Stimulated activated CD8-positive, alpha-beta memory T cell treated with anti-CD3 and anti-CD28 coated beads, Interleukin-7, amount 100 ng/mL, for 24 hours (primary cell): ENCODE data around the gene TMEM115.

Experiments
- DNase-seq: peaks from one replicate; pipeline ENCODE4 v3.0.0-alpha.2; 2020; ENCODE audit warnings: low read depth

The TMEM115 gene

DNA sequence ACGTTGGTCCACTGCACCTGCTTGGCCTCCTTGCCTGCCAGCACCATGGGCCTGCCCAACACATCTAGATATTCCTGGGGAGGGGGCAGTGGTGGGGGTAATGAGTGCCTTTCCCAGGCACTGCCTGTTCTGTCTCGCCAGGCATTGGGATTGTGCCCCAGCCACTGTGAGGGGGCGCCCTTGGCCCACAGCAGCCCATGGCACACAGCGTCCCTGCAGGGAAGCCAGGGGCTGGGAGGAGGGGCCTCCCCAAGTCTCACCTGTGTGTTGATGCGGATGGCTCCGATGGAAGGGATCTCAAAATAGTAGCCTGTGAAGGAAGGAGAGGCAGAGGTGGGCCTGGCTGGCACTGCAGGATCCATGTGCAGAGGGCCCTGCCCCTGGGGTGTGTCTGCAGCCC, 18.7 kb upstream of the TMEM115 start:
- DNase-seq: no peak

DNA sequence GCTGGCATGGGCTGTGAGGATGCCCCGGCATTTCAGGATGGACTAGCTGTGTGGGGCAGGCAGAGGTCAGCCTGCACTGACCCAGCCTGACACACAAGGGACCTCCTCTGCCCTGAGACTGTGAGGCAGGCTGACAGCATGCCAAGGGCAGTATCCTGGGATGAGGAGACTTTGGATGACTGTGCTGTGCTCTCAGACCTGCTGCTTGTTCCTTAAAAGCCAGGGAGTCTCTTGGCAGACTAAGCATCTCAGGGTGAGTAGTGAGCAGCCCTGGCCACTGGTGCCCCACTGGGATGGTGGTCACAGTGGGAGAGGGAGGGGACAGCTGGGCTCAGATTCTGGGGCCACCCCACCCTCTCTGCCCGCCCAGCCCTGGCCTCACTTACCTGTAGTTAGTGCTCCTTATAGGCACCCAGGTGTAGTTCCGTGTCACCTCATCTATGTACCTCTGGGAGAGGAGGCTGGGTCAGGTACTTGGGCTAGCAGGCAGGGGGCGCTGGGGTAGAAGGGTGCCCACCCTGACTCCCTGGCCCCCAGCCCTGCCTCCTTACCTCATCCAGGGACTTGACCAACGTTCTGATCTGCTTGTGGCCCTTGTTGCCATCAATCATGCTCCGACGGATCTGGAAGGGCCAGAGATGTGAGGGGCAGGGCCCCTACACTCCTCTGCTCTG, 16.1 kb upstream of the TMEM115 start:
- no peak for DNase-seq

DNA sequence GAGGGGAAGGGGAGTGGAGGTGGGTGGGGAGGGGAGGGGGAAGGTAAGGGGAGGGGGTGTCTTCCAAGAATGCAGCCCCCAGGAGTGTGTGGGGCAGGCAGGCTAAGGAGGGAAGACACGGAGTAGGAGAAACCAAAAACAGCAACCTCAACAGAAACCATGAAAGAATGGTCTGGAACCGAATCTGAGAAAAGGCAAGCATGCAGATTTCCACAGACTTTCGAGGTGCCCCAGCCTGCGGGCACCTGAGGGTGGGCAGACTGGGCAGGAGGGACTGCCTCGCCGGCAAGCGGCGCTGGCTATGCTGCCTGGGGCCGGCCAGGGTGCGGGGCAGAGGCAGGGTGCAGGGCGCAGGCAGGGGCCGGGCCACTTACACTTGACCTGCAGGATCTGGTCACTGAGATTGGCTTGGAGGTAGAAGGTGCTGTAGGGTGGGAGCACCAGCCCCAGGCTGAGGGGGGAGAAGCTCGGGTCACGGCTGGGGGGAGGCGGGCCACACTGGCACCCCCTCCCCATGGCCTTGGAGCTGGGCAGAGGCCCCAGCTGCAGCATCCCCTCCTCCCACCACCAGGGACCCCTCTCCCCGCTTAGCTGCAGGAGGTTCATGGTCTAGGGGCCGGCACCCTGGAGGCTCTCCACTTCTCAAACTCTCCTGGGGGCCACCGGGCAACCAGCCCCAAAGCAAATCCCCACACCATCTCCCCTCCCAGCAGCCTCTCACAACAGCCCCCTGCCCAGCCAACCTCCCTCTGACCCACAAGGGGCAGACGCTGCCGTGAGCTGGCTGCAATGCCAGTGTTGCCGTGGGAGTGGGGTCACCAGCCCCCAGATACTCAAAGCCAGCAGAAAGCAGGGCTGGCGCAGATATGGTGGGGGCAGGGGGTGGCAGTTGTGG, 15.3 kb upstream of the TMEM115 start:
- DNase-seq: no peak

DNA sequence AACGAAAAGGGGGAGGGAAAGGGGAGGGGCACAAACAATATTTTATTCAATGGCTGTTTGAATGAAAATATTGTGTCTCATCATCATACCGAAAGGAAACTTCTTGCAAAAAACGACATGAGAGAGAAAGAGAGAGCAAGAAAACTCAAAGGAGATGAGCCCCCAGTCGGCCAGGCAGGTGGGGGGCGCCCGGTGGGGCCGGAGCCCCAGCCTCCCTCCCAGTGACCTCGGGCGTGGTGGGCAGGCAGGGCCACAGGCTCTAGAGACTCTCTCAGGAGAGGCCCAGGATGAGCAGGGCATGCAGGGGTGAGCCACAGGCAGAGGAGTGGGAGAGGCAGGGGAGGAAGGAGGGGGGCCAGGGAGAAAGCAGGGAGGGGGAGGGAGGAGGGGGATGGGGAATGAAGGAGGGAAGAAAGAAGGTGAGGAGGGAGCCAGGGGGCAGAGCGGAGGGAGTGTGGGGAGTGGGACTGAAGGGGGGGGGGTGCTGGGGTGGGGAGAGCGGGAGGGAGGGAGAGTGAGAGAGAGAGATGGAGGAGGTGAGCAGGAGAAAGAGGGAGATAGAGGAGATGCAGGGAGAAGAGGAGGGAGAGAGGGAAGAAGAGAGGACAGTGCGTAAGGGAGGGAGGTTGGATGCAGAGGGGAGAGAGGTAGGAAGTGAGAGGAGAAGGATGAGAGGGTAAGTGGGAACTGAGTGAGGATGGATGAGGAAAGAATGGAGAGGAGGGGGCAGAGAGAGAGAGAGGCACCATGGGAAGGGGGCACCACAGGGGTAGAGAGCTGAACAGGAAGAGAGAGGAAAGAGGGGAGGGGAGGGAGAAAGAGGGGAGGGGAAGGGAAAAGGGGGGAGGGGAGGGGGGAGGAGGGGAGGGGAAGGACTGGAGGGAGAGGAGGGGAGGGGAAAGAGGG, 14.1 kb upstream of the TMEM115 start:
- no peak for DNase-seq

DNA sequence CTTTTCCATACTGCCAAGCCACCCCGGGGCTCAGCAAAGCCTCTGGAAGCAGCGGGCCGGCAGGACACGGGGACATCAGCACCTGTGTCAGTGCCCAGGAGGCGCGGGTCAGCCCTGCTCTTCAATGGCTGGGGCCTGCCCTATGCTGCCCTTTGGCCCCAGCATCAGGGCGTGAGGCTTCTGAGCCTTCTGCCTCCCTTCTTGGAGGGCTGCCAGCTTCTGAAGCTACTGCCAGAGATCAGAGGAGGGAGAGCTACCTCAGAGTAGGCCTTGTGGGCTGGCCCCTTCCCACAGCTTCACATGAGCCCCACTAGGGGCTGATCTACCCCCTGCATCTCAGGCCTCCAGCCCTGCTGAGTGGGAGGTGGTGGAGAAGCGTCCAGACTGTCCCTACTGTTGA, 13.0 kb upstream of the TMEM115 start:
- DNase-seq: no peak

DNA sequence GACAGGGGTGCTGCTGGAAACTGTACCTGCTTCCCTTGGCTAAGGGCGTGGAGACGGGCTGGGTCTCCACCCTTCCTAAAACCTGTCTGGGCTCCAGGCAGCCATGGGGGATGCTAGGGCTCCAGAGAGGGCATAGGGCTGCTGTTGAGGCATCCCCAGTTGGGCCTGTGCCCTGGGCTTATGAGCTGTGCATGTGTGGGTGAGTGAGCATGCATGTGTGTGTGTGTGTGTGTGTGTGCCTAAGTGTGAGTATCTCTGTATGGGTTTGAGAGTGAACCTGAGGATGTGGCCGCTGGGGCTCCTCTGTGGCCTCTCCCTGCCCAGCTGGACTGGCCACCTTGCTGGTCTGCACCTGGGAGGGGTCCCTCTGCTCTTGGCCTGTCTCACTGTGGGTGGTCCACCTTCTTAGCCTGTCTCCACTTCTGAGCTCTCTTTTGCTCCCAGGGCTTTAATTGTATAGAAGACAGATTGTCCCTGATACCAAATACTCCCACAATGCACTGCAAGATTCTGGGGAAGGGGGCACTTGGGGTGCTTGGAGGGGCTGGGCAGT, 11.9 kb upstream of the TMEM115 start:
- DNase-seq: no peak

DNA sequence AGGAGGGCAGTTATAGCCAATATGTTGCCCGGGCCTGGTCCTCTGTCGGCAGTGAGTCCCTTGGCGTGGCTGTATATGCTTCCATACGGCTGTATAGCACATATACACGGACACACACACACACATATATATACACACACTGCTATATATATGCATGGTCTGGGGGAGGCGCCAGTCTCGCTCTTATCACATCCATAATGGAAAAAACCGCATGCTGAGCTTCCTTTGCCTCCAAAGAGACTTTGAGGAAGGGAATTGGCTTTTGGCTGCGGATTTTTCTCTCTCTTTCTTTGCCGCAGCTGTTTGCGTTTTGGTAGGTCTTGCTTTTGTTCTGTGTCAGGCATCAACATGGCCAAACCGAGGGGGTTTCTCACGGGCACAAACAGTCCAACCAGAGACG, 11.3 kb upstream of the TMEM115 start:
- no peak for DNase-seq

DNA sequence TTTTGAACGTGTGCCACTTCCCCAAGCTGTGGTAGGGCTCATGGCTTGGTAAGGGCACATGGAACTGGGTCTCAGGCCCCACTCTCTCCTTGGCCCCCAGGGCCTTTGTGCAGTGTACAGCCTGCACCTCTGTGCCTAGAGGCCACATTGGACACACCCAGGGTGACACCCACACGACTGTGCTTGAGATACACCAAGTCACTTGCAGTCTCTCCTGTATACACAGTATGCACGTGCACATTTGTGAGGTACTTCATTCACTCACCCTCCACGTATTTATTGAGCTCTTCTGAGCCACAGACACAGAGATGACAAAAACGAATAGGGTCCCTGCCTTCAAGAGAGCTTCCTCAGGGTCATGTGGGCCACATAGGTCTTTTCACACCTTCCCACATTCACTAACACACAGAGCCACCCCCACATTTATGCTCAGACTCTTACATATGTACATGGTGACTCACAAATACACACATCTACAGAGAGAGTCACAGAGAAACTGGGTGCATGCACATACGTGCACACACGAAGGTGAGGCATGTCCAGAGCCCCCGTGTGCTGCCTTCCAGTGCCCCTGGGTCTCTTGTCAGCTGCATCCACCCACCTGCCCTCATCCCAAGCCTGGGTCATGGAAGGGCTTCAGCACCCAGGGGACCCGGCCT, 9.8 kb upstream of the TMEM115 start:
- no peak for DNase-seq

DNA sequence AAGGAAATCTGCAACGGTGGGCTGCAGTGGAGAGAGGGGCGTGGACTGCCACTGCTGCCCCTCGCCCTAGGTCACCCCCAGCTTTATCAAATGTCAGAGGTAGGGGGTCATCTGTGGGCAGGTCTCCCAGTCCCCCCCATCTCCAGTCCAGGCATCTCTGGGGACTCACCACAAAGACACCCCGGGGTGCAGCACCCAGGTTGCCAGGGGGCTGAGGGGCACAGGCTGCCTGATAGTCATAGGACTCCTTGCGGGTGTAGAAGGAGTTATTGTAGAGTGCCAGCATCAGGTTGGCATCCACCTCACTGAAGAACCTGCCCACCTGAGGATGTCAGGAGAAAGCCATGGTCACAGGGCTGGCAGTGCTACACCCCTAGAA, 6.5 kb upstream of the TMEM115 start:
- no peak for DNase-seq

DNA sequence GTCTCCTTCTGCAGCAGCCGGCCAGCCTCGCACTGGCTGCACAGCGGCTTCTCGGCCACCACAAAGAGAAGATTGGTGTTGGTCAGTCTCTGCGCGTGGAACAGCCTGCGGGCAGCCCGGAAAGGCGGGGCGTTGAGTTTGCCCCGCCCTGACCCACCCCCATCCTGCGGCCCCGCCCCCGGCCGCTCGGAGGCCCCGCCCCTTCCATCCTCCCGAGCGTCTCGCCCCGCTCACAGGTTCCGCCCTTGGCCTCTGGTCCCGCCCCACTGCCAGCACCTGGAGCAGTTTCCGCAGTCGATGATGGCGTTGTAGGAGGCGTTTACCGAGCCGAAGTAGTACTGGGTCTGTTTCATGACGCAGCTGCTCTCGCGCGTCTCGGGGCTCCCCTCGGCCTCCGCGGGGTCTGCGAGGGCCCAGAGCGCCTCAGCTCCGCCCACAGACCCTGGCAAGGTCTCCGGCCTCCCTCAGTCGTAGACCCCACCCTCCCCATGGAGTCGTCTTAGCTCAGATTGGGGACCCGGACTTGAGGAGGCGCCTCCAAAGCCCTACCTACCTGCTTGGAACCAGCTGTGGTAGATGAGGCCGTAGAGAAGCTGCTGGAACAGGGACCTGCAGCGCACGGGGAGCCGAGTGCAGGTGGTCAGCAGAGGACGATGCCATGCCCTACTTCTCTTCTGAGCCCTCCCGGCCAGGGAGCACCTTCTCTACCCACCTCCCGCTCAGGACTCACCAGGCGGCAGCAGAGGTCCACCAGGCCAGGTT, 5.9 kb upstream of the TMEM115 start:
- peak; percentile 88 for DNase-seq

DNA sequence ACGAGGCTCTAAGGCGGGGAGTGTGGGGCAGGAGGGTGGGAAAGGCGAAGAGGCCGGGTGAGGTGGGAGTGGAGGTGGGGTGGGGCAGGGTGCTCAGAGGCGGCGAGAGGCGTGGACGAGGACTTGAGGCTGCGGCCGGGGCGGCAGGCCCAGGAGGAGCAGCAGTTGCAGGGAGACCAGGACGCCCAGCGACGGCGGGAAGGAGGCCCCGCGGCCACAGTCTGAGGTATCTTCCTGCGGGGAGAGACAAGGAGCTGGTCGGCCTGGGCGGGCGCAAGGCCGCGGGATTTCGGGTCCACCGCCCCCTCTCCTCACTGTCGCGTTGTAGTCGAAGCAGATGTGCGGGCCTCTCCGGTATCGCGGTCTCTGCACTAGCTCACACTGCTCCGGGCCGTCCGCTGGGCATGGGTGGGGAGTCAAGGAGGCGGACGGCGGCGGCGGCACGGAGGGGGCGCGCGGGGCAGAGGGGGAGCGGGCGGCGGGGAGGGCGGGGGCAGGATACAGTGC, 5.3 kb upstream of the TMEM115 start:
- DNase-seq: no peak

DNA sequence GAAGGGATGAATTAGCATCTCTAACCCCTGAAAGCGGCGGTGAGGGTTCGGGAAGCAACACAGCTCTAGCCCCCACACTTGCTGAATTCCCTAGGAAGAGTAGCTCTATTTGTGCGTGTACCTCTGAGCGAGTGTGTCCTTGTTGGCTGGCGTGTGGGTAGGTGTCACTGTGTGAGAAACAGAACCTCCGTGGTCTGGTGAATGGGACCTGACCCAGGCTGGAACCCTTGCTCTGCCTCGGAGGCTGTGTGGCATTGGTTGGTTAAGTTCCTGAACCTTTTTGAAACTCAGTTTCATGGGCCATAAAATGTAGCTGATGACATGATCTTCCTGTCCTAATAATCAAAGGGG, 414 bp upstream of the TMEM115 start:
- DNase-seq: no peak

DNA sequence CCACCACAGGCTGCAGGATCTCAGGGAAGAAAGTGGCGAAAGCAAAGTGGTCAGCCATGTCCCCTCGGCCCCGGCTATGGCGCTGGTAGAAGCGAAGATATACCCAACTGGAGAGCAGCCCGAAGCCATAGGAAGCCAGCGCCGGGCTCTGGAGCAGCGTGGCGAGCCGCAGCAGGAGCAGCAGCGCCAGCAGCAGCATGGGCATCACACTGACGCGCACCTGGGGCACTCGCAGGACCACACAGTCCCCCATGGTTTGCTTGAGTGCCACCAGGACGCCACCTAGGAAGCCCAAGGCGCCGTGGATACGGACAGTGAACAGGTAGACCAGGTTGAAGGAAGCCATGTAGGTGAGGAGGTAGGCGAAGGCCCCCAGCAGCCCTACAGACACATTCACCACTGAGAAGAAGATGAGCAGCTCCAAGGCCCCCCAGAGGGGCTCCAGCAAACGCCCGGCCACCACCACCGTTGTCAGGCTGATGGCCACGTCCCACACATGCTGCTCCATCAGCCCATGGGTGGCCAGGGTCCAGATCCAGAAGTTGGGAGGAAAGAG, 888 bp downstream of the TMEM115 start:
- no peak for DNase-seq

DNA sequence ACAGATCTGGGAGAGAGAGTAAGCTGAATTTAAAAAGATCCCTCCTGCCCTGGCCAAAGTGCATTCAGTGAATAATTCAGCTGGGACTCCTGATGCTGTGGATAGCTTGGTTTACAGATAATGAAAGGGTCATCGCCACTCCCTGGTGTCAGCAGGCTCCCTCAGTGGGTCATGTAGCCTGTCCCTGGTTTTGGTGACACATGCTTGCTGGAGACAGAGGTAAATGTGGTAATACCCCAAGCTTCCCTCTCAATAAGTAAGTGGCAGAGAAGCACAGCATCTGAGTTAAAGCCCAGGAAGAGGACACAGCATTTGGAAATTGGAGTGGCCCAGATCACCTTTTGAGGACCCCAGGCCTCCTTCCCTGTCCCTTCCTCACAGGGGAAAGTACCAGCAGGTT, 1.8 kb downstream of the TMEM115 start:
- DNase-seq: no peak

DNA sequence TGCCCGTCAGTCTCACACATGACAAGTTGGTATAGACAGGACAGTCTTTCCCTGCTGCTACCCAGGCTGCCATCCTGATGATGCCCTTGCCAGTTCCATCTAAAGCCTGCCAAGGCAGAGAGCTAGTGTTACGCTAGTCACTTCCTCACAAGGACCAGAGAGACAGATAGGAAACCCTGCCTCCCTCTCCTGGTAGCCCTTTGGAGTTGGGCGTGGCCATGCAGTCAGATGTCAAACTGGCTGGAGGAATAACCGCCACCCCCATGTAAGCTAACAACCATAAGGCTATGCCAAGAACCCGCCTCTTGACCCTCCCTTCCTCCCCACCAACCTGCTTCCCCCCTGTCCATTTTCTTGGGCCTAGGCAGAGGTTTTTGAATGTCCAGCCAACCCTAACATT, 2.8 kb downstream of the TMEM115 start:
- no peak for DNase-seq

DNA sequence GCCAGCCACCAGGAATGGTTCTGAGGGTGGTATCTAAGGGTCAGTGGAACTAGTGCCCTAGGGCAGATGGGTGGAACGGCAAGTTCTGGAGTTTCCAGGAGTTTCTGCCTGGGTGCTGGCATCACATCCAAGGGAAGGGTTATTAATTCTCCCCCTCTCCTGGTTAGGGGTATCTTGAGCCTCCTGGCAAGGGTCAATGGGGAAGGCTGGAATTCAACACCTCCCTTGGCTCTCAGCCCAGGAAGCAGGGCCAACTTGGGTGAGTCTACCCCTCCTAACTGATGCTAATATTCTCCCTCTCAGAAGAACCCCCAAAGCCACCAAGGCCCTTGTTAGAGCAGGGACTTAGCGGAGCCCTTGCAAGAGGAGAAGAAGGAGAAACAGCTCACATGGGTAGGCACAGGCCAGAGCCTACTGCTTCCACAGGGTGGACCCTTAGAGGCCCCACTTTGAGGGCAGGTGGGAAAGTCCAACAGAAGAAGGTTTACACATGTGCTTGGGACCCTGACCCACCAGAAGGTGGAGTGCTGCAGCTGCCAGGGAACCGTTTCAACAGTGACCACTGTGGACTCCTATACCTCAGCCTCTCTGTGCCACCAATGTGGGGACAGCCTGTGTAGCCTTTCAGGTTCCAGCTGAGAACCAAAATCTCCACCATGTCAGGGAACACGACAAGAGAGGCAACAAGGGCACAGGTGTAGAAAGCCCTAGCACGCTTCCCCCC, 3.3 kb downstream of the TMEM115 start:
- no peak for DNase-seq

DNA sequence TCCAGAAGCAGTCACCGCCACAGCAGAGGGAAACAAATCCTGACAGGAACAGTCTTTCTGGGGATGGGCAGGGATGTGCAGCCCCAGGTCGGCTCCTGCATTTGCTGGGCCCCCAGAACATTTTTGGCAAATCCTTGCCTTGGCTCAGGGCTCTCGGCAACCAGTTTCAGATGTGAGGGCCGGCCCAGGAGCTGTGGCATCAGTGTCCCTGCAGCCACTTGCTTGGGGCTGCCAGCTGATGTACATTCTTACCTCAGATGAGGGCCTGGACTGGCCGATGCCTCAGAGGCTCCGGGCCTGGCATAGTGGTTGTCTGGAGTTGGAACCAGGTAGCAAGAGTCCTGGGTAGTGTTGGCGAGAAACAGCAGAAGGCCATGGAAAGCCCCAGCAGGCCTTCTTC, 4.5 kb downstream of the TMEM115 start:
- no peak for DNase-seq

DNA sequence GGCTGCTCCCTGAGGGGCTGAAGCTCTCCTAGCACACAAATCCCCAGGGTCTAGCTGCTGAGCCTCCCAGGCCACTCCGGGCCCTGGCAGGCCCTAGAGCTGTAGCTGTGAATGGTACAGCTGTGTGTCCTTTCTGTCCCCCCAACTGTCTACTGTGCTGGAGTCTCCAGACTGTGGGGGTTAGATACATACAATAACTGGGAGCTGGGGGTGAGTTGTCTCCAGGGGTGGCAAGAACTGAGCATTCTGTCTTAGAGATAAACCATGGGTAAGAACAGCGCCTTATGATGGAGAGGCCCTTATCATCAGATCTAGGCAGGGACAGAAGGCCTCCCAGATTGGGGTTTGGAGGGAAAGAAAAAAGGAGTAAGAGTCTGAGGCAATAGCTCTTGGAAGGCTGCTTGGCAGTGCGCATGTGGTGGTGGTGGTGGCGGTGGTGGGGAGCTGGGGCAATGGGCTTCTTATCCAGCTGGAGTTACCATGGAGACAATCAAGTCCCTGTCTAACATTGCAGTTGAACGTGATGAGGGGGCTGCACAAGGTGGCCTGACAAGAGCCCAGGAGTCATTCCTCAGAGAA, 5.0 kb downstream of the TMEM115 start:
- no peak for DNase-seq

DNA sequence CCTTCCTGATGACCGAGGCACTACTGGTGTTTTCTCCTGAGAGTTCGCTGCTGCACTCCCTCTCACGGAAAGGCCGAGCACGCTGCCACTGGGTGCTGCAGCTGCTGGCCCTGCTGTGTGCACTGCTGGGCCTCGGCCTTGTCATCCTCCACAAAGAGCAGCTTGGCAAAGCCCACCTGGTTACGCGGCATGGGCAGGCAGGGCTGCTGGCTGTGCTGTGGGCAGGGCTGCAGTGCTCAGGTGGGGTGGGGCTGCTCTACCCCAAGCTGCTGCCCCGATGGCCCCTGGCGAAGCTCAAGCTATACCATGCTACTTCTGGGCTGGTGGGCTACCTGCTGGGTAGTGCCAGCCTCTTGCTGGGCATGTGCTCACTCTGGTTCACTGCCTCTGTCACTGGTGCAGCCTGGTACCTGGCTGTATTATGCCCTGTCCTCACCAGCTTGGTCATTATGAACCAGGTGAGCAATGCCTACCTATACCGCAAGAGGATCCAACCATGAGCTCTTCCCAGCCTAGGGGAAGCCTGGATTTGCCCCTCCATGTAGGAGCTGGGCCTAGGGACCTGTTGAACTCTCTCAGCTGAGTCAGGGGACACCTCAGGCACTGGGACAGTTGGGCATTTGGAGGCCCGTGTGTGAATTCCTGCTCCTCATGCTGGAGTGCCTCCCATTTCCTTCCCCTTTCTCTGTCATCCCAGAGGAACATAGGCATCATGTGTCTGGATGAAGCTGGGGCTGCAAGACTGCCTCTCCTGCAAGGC, 5.9 kb downstream of the TMEM115 start:
- no peak for DNase-seq
